Activated naive CD4-positive, alpha-beta T cell treated with anti-CD3 and anti-CD28 coated beads for 36 hours (primary cell): ENCODE measurements around the gene KRTAP9-6. TPM values are rescaled to one million over a fixed set of nuclear protein-coding genes. Genes with fewer than 3 reads are reported as not detected.
"Not testable (repeated sequence)": the region's sequence is repeated elsewhere in the genome, so short reads cannot be mapped to it uniquely, and the experiment has no call there.

Experiments used
- CTCF ChIA-PET: fragments of 350-600 bp; sonication (Branson Sonifier 250); formaldehyde crosslinking; loops from one replicate; lab custom pipeline; 2021; ENCODE audit warnings: antibody characterized with exemption; lab: Charles Lee
- DNase-seq: peaks from one replicate; pipeline ENCODE4 v3.0.0-alpha.2; 2020
- H3K27ac Mint-ChIP-seq: one replicate; pipeline ENCODE4 v1.8.0; 2021; ENCODE audit warnings: mild to moderate bottlenecking, mixed read lengths
- H3K27me3 Mint-ChIP-seq: one replicate; pipeline ENCODE4 v1.8.0; 2021; ENCODE audit warnings: low read depth, mixed read lengths
- H3K36me3 Mint-ChIP-seq: one replicate; pipeline ENCODE4 v1.8.0; 2021; ENCODE audit warnings: low read depth, mixed read lengths
- H3K4me1 Mint-ChIP-seq: one replicate; pipeline ENCODE4 v1.8.0; 2021; ENCODE audit warnings: low read depth, mixed read lengths
- H3K4me3 Mint-ChIP-seq: one replicate; pipeline ENCODE4 v1.8.0; 2021; ENCODE audit warnings: mild to moderate bottlenecking, moderate library complexity, mixed read lengths
- H3K9me3 Mint-ChIP-seq: one replicate; pipeline ENCODE4 v1.8.0; 2021; ENCODE audit warnings: mixed read lengths
- intact Hi-C: fragments of 100-400 bp; cut with micrococcal nuclease; formaldehyde crosslinking; loops from one replicate; pipeline ENCODE4 v1.15.1; 2023
- total RNA-seq, 2 experiments: library from RNA; stranded (reverse); gene quantifications; one replicate each; pipeline ENCODE4 v1.2.3, GENCODE V29; 2021

The KRTAP9-6 gene
- not detected for total RNA-seq

- Mint-ChIP-seq H3K27ac (no peak within 1 kb of the TSS), H3K27me3 (no peaks in the 10 kb centered on the region), H3K36me3 (no peaks in the 10 kb centered on the region), H3K9me3 (no peaks in the 10 kb centered on the region), H3K4me3 (no peak within 1 kb of the TSS), H3K4me1 (no peaks in the 10 kb centered on the region)
- intact Hi-C loops = no loop called here
- no peak for DNase-seq
- CTCF ChIA-PET = no interaction called here
These were observed at the start of gene KRTAP9-6 for GRCh38 chr17:41265078-41265477. KRTAP9-6 (plus strand) TSS chr17:41265378; CDS start chr17:41265378, 0 bp downstream.

DNA sequence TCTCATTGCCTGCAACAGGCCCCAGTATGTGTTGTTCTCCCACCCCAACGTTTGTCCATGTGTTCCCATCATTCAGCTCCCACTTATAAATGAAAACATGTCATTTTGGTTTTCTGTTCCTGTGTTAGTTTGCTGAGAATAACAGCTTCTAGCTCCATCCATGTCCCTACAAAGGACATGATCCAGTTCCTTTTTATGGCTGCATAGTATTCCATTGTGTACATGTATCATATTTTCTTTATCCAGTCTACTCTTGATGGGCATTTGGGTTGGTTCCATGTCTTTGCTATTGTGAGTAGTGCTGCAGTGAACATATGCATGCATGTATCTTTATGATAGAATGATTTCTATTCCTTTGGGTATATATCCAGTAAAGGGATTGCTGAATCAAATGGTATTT, 49.5 kb upstream of the KRTAP9-6 start:
- Mint-ChIP-seq H3K4me3 (no peak overlapping the region), H3K27ac (no peak overlapping the region), H3K36me3 (peaks cover 1% of the 10 kb centered on the region), H3K4me1 (peaks cover 2% of the 10 kb centered on the region), H3K9me3 (peaks cover 5% of the 10 kb centered on the region), H3K27me3 (no peaks in the 10 kb centered on the region)
- no peak for DNase-seq
- CTCF ChIA-PET = no interaction called here
- intact Hi-C loops = no loop called here

DNA sequence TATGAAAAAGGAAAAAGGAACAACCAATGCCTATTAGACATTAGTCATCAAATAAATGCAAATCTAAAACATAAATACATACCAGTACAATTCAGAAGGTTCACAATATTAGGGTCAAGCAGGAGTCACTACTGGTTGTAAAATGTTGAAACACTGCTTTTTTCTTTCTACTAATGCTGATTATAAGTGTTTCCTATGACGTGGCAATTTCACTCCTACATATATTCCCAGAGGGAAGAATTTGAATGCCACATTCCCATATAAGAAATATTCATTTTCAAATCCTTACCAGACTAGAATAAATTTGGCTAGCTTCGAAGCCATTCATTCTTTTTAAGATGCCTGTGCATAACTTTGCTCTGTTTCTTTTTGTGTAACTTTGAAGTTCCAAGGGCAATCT, 41.4 kb upstream of the KRTAP9-6 start:
- no peaks in the 10 kb centered on the region for H3K27me3 Mint-ChIP-seq
- intact Hi-C loops = no loop called here
- peaks cover 1% of the 10 kb centered on the region for H3K36me3 Mint-ChIP-seq
- CTCF ChIA-PET = no interaction called here
- peaks cover 5% of the 10 kb centered on the region for H3K9me3 Mint-ChIP-seq
- H3K4me3 Mint-ChIP-seq = no peak overlapping the region
- DNase-seq = no peak
- H3K27ac Mint-ChIP-seq = no peak overlapping the region
- no peaks in the 10 kb centered on the region for H3K4me1 Mint-ChIP-seq

DNA sequence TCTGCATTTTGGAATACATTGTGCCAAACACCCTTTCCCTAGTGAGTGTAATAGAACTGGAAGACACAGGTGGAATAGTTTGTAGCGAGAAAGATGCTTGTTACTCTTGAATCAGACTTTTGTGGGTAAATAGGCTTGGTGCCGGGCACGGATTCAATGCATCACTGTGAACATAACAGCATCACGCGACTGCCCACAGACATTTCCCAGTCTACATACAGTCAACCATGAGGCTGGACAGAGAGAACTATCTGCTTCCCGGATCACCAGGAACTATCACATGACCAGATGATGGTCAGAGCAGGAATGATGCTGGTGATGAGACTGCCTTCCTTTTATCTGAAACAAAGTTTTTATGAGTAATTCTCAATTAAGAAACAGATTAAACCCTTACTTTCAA, 39.1 kb upstream of the KRTAP9-6 start:
- CTCF ChIA-PET = no interaction called here
- Mint-ChIP-seq H3K27me3 (no peaks in the 10 kb centered on the region), H3K4me3 (no peak overlapping the region), H3K36me3 (no peaks in the 10 kb centered on the region), H3K4me1 (no peaks in the 10 kb centered on the region), H3K9me3 (no peaks in the 10 kb centered on the region), H3K27ac (no peak overlapping the region)
- intact Hi-C loops = no loop called here
- DNase-seq = no peak

- intact Hi-C loops, CTCF ChIA-PET, H3K4me3 Mint-ChIP-seq, H3K27ac Mint-ChIP-seq, H3K4me1 Mint-ChIP-seq, H3K9me3 Mint-ChIP-seq, DNase-seq, H3K36me3 Mint-ChIP-seq, H3K27me3 Mint-ChIP-seq: not testable (repeated sequence)
These were observed 38.5 kb upstream of the KRTAP9-6 start, which contains the start of gene KRTAP9-2 for GRCh38 chr17:41226598-41227095. KRTAP9-2 (plus strand) TSS chr17:41226648; CDS start chr17:41226655, 7 bp downstream.

- H3K9me3 Mint-ChIP-seq = no peaks in the 10 kb centered on the region
- no peaks in the 10 kb centered on the region for H3K4me1 Mint-ChIP-seq
- no peaks in the 10 kb centered on the region for H3K36me3 Mint-ChIP-seq
- H3K27ac Mint-ChIP-seq = no peak overlapping the region
- no peak overlapping the region for H3K4me3 Mint-ChIP-seq
- DNase-seq = no peak
- H3K27me3 Mint-ChIP-seq = no peaks in the 10 kb centered on the region
- CTCF ChIA-PET = no interaction called here
- intact Hi-C loops = no loop called here
These were observed 35.1 kb upstream of the KRTAP9-6 start for GRCh38 chr17:41230094-41230493.

DNA sequence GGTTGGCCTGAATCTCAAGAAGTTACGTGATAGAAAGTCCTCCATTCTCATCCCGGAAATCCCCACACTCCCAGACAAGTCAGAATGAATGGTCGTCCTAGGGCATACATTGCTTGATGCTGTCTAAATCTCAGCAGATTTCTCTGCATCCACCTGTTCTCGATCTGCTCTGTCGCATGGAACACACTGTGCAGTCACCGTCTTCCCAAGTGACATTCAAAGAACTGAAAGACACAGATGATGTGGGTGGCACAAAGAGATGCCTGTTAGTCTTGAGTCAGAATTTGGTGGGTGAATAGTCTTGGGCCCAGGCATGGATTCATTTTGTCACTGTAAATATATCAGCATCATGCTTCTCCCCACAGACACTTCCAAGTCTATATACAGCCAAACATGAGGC, 33.4 kb upstream of the KRTAP9-6 start:
- Mint-ChIP-seq H3K4me1 (no peaks in the 10 kb centered on the region), H3K36me3 (no peaks in the 10 kb centered on the region), H3K27me3 (no peaks in the 10 kb centered on the region), H3K4me3 (no peak overlapping the region), H3K27ac (no peak overlapping the region), H3K9me3 (no peaks in the 10 kb centered on the region)
- CTCF ChIA-PET = no interaction called here
- intact Hi-C loops = no loop called here
- no peak for DNase-seq

GRCh38 chr17:41232399-41233105, 32.6 kb upstream of the KRTAP9-6 start, which contains the start of gene KRTAP9-3:
KRTAP9-3 (plus strand) TSS chr17:41232449; CDS start chr17:41232502, 53 bp downstream.
- DNase-seq, intact Hi-C loops, H3K27me3 Mint-ChIP-seq, H3K4me3 Mint-ChIP-seq, H3K4me1 Mint-ChIP-seq, H3K36me3 Mint-ChIP-seq, H3K9me3 Mint-ChIP-seq, H3K27ac Mint-ChIP-seq: not testable (repeated sequence)
- CTCF ChIA-PET = interaction anchor here (0.6 kb wide), 1 partner anchor 270 kb away, joined by 3 read pairs; no protein-coding TSS in a partner anchor

- H3K4me1 Mint-ChIP-seq, H3K36me3 Mint-ChIP-seq, H3K27ac Mint-ChIP-seq, DNase-seq, H3K9me3 Mint-ChIP-seq, H3K4me3 Mint-ChIP-seq, H3K27me3 Mint-ChIP-seq, intact Hi-C loops, CTCF ChIA-PET: not testable (repeated sequence)
These were observed 28.1 kb upstream of the KRTAP9-6 start for GRCh38 chr17:41237116-41237515.

GRCh38 chr17:41237949-41238437, 27.2 kb upstream of the KRTAP9-6 start, which contains the start of gene KRTAP9-8:
KRTAP9-8 (plus strand) TSS chr17:41237999; CDS start chr17:41238052, 53 bp downstream.
- DNase-seq, H3K27me3 Mint-ChIP-seq, CTCF ChIA-PET, H3K4me1 Mint-ChIP-seq, intact Hi-C loops, H3K9me3 Mint-ChIP-seq, H3K36me3 Mint-ChIP-seq, H3K27ac Mint-ChIP-seq, H3K4me3 Mint-ChIP-seq: not testable (repeated sequence)

DNA sequence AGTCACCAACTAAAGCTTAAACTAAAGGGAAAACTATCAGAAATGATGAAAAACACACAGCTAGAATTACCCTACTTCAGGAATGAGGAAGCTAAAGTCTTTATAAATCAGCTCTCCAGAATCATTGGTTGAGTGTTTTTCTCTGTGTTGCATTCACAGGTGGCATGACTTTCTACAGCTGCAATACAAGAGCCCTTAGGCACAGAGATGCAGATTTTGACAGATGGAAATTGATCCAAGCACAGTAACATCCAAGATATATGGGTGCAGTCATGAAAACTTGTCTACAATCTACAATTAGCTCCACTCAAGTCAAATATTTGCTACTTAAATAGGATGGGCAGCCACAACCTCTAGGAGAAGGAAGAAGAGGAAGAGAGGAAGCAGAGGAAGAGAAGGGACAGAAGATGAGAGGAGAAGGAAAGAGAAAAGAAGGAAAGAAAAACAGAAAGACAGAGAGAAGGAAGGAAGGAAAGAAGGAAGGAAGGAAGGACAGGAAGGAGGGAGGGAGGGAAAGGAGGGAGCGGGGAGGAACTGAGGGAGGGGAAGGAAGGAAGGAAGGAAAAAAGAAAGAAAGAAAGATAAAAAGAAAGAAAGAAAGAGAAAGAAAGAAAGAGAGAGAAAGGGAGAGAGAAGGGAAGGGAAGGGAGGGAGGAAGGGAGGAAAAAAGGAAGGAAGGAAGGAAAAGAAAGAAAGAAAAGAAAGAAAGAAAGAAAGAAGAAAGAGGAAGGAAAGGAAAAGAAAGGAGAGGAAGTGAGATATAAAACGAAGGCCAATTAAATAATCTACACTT, 18.0 kb upstream of the KRTAP9-6 start:
- H3K27me3 Mint-ChIP-seq, H3K27ac Mint-ChIP-seq, intact Hi-C loops, H3K36me3 Mint-ChIP-seq, H3K9me3 Mint-ChIP-seq, H3K4me1 Mint-ChIP-seq, H3K4me3 Mint-ChIP-seq, DNase-seq: not testable (repeated sequence)
- CTCF ChIA-PET = interaction anchor here (0.6 kb wide), 1 partner anchor 315 kb away, joined by 3 read pairs; no protein-coding TSS in a partner anchor

DNA sequence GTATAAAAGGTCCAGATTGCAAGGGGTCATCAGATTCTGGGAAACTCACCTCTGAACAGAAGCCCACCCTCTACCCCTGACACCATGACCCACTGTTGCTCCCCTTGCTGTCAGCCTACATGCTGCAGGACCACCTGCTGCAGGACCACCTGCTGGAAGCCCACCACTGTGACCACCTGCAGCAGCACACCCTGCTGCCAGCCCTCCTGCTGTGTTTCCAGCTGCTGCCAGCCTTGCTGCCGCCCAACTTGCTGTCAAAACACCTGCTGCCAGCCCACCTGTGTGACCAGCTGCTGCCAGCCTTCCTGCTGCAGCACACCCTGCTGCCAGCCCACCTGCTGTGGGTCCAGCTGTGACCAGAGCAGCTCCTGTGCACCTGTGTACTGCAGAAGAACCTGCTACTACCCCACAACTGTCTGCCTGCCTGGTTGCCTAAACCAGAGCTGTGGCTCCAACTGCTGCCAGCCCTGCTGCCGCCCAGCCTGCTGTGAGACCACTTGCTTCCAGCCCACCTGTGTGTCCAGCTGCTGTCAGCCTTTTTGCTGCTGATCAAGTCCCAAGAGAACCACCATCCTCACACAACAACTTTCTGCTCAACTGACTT, 15.4 kb upstream of the KRTAP9-6 start, which contains the start of gene KRTAP9-4:
Gene KRTAP9-4, plus strand, starts transcription at position 51 of the 604 bp plus-strand sequence. Its CDS starts 34 bp downstream, at position 85.
- H3K9me3 Mint-ChIP-seq, H3K4me1 Mint-ChIP-seq, H3K36me3 Mint-ChIP-seq, CTCF ChIA-PET, H3K27ac Mint-ChIP-seq, DNase-seq, intact Hi-C loops, H3K4me3 Mint-ChIP-seq, H3K27me3 Mint-ChIP-seq: not testable (repeated sequence)
